HEK293T (cell line): ENCODE results near the gene GFER.

Source experiments
- ARNT ChIP-seq: fragments of 450-650 bp; IDR thresholded peaks from 2 replicates; pipeline ENCODE4 v1.6.1; 2017; ENCODE audit warnings: mild to moderate bottlenecking
- BHLHE40 ChIP-seq: fragments of 450-650 bp; IDR thresholded peaks from 2 replicates; pipeline ENCODE4 v1.6.1; 2016; ENCODE audit warnings: mild to moderate bottlenecking, moderate library complexity, borderline replicate concordance
- ELF4 ChIP-seq: fragments of 450-650 bp; IDR thresholded peaks from 2 replicates; pipeline ENCODE4 v1.6.1; 2017; ENCODE audit warnings: antibody characterized with exemption
- FOXA1 ChIP-seq: fragments of 450-650 bp; IDR thresholded peaks from 2 replicates; pipeline ENCODE4 v1.6.1; 2016; ENCODE audit warnings: mild to moderate bottlenecking
- FOXK2 ChIP-seq: fragments of 450-650 bp; IDR thresholded peaks from 2 replicates; pipeline ENCODE4 v1.6.1; 2016; ENCODE audit warnings: mild to moderate bottlenecking
- FOXM1 ChIP-seq: fragments of 450-650 bp; IDR thresholded peaks from 2 replicates; pipeline ENCODE4 v1.6.1; 2017; ENCODE audit warnings: mild to moderate bottlenecking, borderline replicate concordance
- HDGF ChIP-seq: fragments of 450-650 bp; IDR thresholded peaks from 2 replicates; pipeline ENCODE4 v1.6.1; 2017; ENCODE audit warnings: antibody characterized with exemption, borderline replicate concordance
- LEF1 ChIP-seq: fragments of 450-650 bp; IDR thresholded peaks from 2 replicates; pipeline ENCODE4 v1.6.1; 2017; ENCODE audit warnings: mild to moderate bottlenecking, borderline replicate concordance
- NFRKB ChIP-seq: fragments of 450-650 bp; IDR thresholded peaks from 2 replicates; pipeline ENCODE4 v1.6.1; 2016; ENCODE audit warnings: mild to moderate bottlenecking, moderate library complexity
- SP1 ChIP-seq: fragments of 450-650 bp; IDR thresholded peaks from 2 replicates; pipeline ENCODE4 v1.6.1; 2017
- SUZ12 ChIP-seq: fragments of 450-650 bp; IDR thresholded peaks from 2 replicates; pipeline ENCODE4 v1.6.1; 2016; ENCODE audit warnings: mild to moderate bottlenecking
- TARDBP ChIP-seq: fragments of 450-650 bp; IDR thresholded peaks from 2 replicates; pipeline ENCODE4 v1.6.1; 2016
- ZNF384 ChIP-seq: fragments of 450-650 bp; IDR thresholded peaks from 2 replicates; pipeline ENCODE4 v1.6.1; 2016

- TF ChIP-seq ELF4 (no peak), SP1 (no peak), HDGF (no peak), FOXA1 (no peak), ZNF384 (no peak), ARNT (no peak), BHLHE40 (no peak), FOXM1 (no peak), TARDBP (no peak), NFRKB (no peak), FOXK2 (no peak), LEF1 (no peak), SUZ12 (no peak)
Observed at GRCh38 chr16:1966460-1966859, 17.5 kb upstream of the GFER start, which contains the start of gene RNF151.
